GM19239 (cell line): Measurements from ENCODE around the gene ZIC4.

Experiments
- DNase-seq: peaks from one replicate; pipeline ENCODE4 v3.0.0; 2011; ENCODE audit warnings: low spot score; ENCODE audit not compliant: insufficient read length
- FAIRE-seq: peaks from 2 replicates; lab custom pipeline; 2011; peaks lifted over from hg19 to GRCh38; lab: Jason Lieb, UNC

The ZIC4 gene

GRCh38 chr3:147379651-147380050 is 26.7 kb downstream of the ZIC4 start:
- no peak for FAIRE-seq
- DNase-seq, result no peak

DNA sequence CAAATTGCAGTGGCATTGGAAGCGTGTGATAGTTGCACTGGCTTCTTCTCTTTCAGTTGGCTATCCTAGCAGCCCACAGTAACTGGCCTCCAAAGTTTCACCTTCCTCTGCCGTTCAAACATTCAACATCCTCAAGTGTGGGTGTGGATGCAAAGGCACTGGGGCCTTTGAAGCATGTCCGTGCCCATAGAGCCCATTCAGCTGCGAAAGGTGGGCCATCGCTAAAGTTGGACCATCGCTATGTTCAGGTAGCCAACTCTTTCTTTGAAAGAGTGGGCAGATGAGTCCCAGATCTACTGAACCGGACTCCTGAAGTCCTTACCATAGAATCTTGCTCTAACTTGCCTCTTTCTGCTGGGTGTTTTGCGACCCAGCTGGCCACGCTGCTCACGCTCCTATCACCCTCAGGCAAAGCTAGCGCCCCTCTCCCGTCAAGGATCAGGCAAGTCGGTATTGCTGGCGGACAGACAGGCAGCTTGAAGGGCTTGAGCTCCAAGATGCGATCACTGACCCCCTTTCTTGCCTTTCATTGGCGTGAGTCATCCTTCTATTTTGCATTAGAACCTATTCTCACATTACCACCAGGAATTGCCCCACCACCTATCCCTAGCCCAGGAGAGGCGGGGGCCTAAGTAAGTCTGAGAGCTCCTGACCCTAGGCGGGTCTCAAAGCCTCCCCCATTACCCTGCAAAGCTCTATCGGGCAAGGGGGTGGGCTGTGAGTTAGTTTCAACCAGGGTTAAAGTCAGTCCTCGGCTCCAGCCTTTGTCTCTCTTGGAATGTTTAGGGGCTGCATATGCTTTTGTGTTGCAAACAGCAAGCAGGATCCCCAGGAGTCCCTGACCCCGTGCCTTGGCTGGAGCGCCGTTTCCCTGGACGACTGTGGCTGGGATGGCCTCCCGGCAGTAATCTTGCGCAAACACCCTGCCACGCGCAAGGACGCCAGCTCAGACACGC is 28.7 kb downstream of the ZIC4 start:
- FAIRE-seq, result no peak
- DNase-seq, result no peak

DNA sequence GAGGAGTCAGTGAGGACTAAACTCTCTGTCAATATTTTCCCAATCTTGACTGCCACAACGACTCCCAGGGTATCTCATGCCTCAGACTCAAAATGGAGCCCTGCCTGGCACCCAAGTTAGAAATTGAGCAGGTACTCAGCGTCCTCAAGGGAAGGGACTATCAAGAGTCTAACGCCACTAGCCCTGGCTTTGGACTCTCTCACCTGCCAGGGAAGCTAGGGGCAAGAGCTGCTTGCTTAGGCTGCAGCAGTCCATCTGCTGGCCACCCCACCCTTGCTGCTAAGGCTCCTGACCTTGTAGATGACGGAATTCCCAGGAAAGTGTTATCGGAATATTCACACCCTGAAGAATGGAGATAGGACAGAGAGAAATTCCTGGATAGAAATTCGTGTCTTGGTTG is 33.0 kb downstream of the ZIC4 start:
- DNase-seq (no peak), FAIRE-seq (no peak)

DNA sequence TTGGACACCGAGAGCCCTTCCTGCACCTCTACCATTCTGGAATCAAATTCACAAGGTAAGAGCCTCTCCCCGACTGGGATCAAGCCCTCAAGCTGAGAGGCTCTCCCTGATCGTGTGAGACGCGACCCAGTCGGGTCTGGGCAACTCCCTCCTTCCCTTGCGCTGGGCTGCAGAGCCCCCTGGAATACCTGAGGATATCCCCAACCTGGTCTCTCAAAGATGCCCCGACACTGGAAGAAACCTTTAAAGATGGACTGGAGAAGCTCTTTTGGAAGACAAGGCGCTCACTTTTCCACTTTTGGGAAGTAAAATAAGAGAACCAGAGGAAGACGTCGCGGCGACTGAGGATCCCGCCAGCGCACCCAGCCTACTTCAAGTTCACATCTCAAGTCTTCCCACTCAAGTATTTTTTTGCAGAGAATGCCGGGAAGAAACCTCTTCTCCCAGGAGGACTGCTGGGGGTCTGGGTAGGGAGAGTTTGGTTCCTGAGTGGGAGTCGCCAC is 33.8 kb downstream of the ZIC4 start:
- FAIRE-seq (no peak), DNase-seq (no peak)

- DNase-seq (no peak), FAIRE-seq (no peak)
Measured at GRCh38 chr3:147371771-147372340, 34.5 kb downstream of the ZIC4 start.

- DNase-seq (no peak), FAIRE-seq (no peak)
Measured at GRCh38 chr3:147371140-147371539, 35.2 kb downstream of the ZIC4 start.

DNA sequence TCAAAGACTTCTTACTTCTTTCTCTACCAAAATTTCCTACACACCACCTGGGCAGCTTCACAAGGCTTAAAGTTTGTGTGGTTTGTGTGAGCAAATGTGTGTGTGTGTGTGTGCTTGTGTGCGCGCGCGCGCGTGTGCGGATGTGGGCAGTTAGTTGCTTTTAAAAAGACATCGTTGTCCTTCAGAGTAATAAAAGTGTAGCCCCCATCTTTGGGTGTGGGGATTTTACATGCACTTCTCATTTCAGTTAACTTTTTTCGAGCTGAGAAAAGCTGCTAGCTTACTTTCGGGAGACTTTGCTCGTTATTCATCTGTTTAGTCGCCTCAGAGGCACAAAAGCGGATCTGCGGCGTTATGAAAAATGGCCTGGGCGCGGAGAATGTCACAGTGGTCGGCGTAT is 36.0 kb downstream of the ZIC4 start:
- no peak for DNase-seq
- FAIRE-seq, result no peak

DNA sequence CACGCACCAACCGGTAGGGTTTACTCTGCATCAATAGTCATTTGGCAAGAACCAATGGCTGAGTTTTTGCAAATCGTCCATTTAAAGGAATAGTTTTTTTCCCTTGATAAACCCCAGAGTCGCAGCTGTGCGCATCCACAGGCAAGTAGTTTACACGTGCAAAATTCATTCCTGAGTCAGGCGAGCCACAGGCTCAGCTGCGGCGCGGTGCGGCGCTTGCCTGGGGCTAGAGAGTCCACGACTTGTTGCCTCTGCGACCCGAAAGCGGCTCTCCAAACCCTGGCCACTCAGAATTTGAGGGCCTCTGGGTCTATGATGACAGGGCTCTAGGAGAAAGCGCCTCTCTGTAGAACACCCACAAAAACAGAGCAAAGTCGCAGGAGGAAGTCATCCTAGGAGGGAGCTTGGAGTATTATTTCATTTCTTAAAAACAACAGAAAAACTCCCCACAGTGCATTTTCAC is 36.7 kb downstream of the ZIC4 start:
- DNase-seq (no peak), FAIRE-seq (no peak)

- DNase-seq (no peak), FAIRE-seq (no peak)
Measured at GRCh38 chr3:147369231-147369630, 37.1 kb downstream of the ZIC4 start.

- FAIRE-seq, result no peak
- no peak for DNase-seq
Measured at GRCh38 chr3:147368561-147369221, 37.7 kb downstream of the ZIC4 start.

DNA sequence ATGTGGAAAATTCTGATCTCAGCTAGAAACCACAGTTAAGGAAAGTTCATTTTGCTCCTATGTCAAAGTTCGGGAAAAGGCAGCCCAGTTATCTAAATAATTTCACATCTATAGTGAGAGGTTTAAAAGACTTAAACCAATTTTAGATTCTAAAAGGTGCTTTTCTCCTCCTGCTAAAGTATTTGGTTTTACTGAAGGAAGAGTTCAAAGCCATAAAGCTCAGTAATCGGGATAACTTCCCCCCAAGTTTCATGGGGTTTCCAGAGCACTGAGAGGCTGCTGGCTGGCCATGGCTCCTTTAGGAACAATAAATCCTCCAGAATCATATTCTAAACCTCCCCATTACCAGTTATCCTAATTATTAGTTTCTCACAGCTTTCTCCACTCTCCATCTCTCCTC is 38.2 kb downstream of the ZIC4 start:
- DNase-seq, result no peak

GRCh38 chr3:147367676-147368075 is 38.7 kb downstream of the ZIC4 start:
- DNase-seq (no peak), FAIRE-seq (no peak)

More for the DNA sequence above, 38.2 kb downstream of the ZIC4 start:
- no peak for FAIRE-seq

- DNase-seq (no peak), FAIRE-seq (no peak)
Measured at GRCh38 chr3:147365196-147366115, 40.9 kb downstream of the ZIC4 start.

DNA sequence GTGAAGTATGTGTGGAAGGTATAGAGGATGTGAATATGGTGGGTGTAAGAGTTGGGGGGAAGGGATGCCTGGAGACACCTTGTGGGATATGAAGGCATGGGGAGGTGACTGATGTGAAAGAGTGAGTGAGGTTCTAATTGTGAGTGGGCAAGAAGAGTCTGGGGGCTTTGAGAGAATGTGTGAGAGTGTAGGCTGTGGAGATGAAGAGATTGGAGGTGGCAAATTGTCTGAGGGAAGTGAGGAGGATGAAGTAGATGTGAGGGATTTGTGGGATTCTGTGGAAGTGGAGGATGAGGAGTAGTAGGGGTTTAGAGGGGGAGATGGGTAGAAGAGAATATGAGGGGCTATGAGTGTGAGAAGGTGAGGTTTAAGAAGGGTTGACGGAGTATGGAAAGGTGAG is 41.6 kb downstream of the ZIC4 start:
- DNase-seq (no peak), FAIRE-seq (no peak)

- FAIRE-seq (no peak), DNase-seq (no peak)
Measured at GRCh38 chr3:147361454-147362420, 44.6 kb downstream of the ZIC4 start.

GRCh38 chr3:147360646-147361453 is 45.5 kb downstream of the ZIC4 start:
- no peak for DNase-seq

GRCh38 chr3:147360051-147360439 is 46.3 kb downstream of the ZIC4 start:
- FAIRE-seq (no peak), DNase-seq (no peak)

More at GRCh38 chr3:147360646-147361453, 45.5 kb downstream of the ZIC4 start:
- FAIRE-seq, result no peak
